Measurements from ENCODE around the gene FAM120B.

- no peak for TF ChIP-seq EZH2 (IDR thresholded peaks at IDR 0.05; ENCODE audit: low read depth, unreplicated experiment)
- no peak for TF ChIP-seq CTCF (conservative IDR thresholded peaks at IDR 0.05; ENCODE audit: low read depth in 2 of 2)
- no peak for TF ChIP-seq POLR2AphosphoS5 (IDR thresholded peaks at IDR 0.05; ENCODE audit: low read depth)
- no peak for TF ChIP-seq CREB1 (CRISPR knock-in tag; IDR thresholded peaks at IDR 0.05; ENCODE audit: low read depth)
- TF ChIP-seq ZNF331 (CRISPR knock-in tag; IDR thresholded peaks at IDR 0.05; ENCODE audit: low read depth), result no peak
- TF ChIP-seq EZH2phosphoT487 (IDR thresholded peaks at IDR 0.05; ENCODE audit: unreplicated experiment), result no peak
- TF ChIP-seq STAT1 (IDR thresholded peaks at IDR 0.05; ENCODE audit: unreplicated experiment), result no peak
- no peak for TF ChIP-seq ETS1 (IDR thresholded peaks at IDR 0.05)
Measured at GRCh38 chr6:170297576-170298330, 8.8 kb upstream of the FAM120B start.

All from GM23338 (cell line).